ENCODE measurements around the gene XAGE2.
"Not testable (repeated sequence)": the region's sequence is repeated elsewhere in the genome, so short reads cannot be mapped to it uniquely, and the experiment has no call there.

The XAGE2 gene, protein sequence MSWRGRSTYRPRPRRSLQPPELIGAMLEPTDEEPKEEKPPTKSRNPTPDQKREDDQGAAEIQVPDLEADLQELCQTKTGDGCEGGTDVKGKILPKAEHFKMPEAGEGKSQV

GRCh38 chrX:52368368-52369055, at the start of gene XAGE2:
Gene XAGE2 (plus strand): TSS chrX:52369021. CDS start chrX:52370015, 994 bp downstream.
- DNase-seq (ENCODE audit: insufficient read length, low spot score) (no peak), FAIRE-seq (no peak)

GRCh38 chrX:52337410-52337809, 31.4 kb upstream of the XAGE2 start:
- FAIRE-seq (no peak), DNase-seq (ENCODE audit: insufficient read length, low spot score) (no peak)

DNA sequence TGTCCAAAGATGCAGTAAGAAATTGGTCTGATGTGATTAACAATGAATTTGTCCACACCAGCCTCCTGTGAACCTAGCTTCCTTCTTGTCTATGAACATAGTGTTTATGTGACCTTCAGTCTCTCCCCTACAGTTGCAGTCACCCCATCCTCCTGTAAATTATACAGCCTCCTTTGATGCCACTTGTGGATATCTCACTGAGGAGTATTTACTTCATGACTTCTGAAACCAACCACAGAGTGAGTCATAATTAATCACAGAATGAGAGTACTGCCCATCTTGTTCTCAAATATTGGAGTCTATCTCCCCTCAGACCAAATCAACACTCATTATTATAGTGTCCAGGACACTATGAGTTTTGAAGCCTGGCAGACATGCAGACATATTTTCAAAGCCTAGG, 27.3 kb upstream of the XAGE2 start:
- DNase-seq (ENCODE audit: insufficient read length, low spot score) (no peak), FAIRE-seq (no peak)

- not testable (repeated sequence) for DNase-seq (ENCODE audit: insufficient read length, low spot score); FAIRE-seq
Measured at GRCh38 chrX:52343131-52343530, 25.7 kb upstream of the XAGE2 start.

- DNase-seq (ENCODE audit: insufficient read length, low spot score) = peak; percentile 1
Measured at GRCh38 chrX:52345402-52345801, 23.4 kb upstream of the XAGE2 start.

GRCh38 chrX:52346174-52347165, 22.4 kb upstream of the XAGE2 start:
- DNase-seq (ENCODE audit: insufficient read length, low spot score) (no peak), FAIRE-seq (no peak)

More at GRCh38 chrX:52345402-52345801, 23.4 kb upstream of the XAGE2 start:
- FAIRE-seq = peak; percentile 83

DNA sequence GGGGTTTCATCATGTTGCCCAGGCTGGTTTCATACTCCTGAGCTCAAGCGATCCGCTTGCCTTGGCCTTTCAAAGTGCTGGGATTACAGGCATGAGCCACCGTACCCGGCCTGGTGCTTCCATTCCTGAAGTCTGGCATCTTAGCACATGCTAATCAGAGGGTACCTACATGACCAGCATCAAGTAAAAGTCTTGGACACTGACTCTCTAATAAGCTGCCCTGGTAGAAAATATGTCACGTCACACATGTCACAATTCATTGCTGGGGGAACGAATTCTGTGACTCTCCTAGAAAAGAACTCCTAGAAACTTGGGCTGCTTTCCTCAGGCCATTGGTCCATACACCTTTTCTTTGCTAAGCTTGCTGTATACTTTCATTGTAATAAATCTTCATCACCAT, 19.1 kb upstream of the XAGE2 start:
- no peak for DNase-seq (ENCODE audit: insufficient read length, low spot score)
- FAIRE-seq = no peak

- no peak for FAIRE-seq
- DNase-seq (ENCODE audit: insufficient read length, low spot score) = no peak
Measured at GRCh38 chrX:52352551-52352950, 16.3 kb upstream of the XAGE2 start.

GRCh38 chrX:52353838-52354237, 15.0 kb upstream of the XAGE2 start:
- no peak for FAIRE-seq
- no peak for DNase-seq (ENCODE audit: insufficient read length, low spot score)

DNA sequence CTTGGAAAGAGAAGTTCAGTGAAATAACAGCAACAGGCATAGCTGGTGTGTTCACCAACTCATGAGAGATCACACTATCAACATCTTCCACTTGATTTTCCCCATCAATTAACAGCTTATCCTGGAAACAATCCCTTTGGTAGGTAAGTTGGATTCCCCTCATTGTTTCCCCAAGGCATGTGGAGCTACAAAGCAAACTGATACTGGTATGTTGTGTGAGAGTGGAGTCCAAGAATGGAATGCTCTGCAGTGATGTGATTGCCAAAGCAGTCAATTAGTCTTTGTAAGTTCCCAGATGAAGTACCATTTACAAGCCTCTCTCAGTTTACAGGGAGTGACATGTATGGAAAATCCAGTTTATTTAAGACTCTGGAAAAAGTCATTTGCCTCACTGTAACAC, 13.7 kb upstream of the XAGE2 start:
- FAIRE-seq = peak; percentile 65
- DNase-seq (ENCODE audit: insufficient read length, low spot score) = no peak

- DNase-seq (ENCODE audit: insufficient read length, low spot score) = no peak
- FAIRE-seq = no peak
Measured at GRCh38 chrX:52359614-52360232, 9.1 kb upstream of the XAGE2 start.

DNA sequence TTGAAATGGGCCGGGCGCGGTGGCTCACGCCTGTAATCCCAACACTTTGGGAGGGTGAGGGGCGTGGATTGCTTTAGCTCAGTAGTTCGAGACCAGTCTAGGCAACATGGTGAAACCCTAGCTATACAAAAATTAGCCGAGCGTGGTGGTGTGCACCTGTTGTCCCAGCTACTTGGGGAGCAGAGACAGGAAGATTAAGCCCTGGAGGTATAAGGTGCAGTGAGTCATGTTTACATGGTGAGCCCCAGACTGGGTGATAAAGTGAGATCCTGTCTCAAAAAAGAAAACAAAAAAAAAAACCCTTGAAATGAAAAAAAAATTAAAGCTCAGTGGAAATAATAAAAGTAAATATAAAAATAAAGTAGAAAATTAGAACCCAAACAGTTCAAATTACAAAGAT, 6.9 kb upstream of the XAGE2 start:
- FAIRE-seq = no peak
- no peak for DNase-seq (ENCODE audit: insufficient read length, low spot score)

DNA sequence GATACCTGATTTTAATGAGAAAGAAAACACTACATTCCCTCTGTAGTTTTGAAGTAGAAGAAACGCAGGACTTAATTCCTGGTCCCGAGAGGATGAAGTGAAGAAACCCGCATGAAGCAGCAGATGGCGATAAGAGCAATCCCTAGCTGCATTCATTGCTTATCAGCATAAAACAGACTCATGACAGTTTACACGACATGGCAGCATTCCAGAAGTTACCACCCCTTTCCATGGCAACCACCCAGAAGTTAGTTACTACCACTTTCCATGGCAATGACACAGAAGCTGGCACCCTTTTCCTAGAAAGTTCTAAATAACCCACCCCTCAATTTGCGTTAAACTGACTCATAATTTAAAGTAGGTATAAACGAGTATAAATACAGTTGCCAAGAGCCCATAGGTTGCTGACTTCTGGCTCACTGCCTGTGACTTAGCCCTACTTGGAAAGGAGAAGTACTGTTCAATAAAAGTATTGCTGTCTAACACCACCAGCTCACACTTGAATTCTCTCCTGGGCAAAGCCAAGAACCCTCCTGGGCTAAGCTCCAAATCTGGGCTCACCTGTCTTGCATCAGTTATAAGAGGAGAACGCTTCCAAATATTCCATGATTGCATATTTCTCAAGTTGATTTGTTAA, 5.5 kb upstream of the XAGE2 start:
- FAIRE-seq (peak; percentile 63), DNase-seq (ENCODE audit: insufficient read length, low spot score) (no peak)

GRCh38 chrX:52378870-52379269, 10.0 kb downstream of the XAGE2 start:
- FAIRE-seq = no peak

DNA sequence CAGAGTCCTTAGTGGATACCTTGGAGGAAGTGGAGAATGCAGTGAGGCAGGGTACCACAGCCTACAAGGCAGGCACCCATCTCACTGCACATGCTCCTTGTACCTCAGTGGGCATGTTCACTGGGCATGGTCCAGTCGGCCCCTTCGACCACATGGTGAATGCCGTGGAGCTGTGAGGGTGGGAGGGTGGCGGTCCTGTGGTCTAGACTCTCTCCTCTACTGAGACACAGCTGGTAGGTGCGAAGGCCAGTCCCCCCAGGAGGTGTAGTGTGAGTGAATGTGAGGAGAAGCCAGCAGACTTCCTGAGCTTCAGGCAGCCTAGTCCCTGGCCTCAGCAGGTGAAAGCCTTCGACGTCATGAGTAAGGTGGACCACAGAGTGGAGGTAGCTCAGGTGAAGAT, 12.2 kb downstream of the XAGE2 start:
- DNase-seq (ENCODE audit: insufficient read length, low spot score) = no peak
- FAIRE-seq = no peak

More at GRCh38 chrX:52378870-52379269, 10.0 kb downstream of the XAGE2 start:
- no peak for DNase-seq (ENCODE audit: insufficient read length, low spot score)

- DNase-seq (ENCODE audit: insufficient read length, low spot score) (no peak), FAIRE-seq (no peak)
Measured at GRCh38 chrX:52410439-52411394, 41.9 kb downstream of the XAGE2 start.

- DNase-seq (ENCODE audit: insufficient read length, low spot score) (no peak), FAIRE-seq (no peak)
Measured at GRCh38 chrX:52415304-52415703, 46.5 kb downstream of the XAGE2 start.

- FAIRE-seq = no peak
Measured at GRCh38 chrX:52416816-52417215, 48.0 kb downstream of the XAGE2 start.

GRCh38 chrX:52420824-52421443, 52.1 kb downstream of the XAGE2 start:
- FAIRE-seq = no peak

More at GRCh38 chrX:52416816-52417215, 48.0 kb downstream of the XAGE2 start:
- DNase-seq (ENCODE audit: insufficient read length, low spot score) = no peak

More at GRCh38 chrX:52420824-52421443, 52.1 kb downstream of the XAGE2 start:
- DNase-seq (ENCODE audit: insufficient read length, low spot score) = no peak
